GM18951 (cell line): Measurements from ENCODE around the gene FTCD.

Source experiments
- POLR2A ChIP-seq: IDR thresholded peaks from 4 replicates; pipeline ENCODE4 v1.6.1; 2011; ENCODE audit warnings: mild to moderate bottlenecking; ENCODE audit not compliant: insufficient read length, insufficient read depth; ENCODE audit errors: extremely low read depth
- in situ Hi-C: fragments of 300-500 bp; cut with MboI; formaldehyde crosslinking; loops from one replicate; pipeline ENCODE4 v1.12.0; 2022; ENCODE audit warnings: low sequenced_read_pairs, mixed read lengths, inconsistent platforms; ENCODE audit not compliant: unreplicated experiment

FTCD gene

GRCh38 chr21:46156678-46157077, 1.3 kb upstream of the FTCD start:
- TF ChIP-seq POLR2A, result no peak
- in situ Hi-C loops, result no loop called here

GRCh38 chr21:46156378-46156645, 933 bp upstream of the FTCD start:
- TF ChIP-seq POLR2A, result no peak
- in situ Hi-C loops, result no loop called here

- in situ Hi-C loops, result no loop called here
- TF ChIP-seq POLR2A, result no peak
Measured at GRCh38 chr21:46154955-46155513, 345 bp downstream of the FTCD start.

GRCh38 chr21:46154155-46154954, 1.0 kb downstream of the FTCD start:
- in situ Hi-C loops, result no loop called here
- no peak for TF ChIP-seq POLR2A

- in situ Hi-C loops, result no loop called here
- TF ChIP-seq POLR2A, result no peak
Measured at GRCh38 chr21:46153247-46154154, 1.9 kb downstream of the FTCD start.

- in situ Hi-C loops, result no loop called here
- TF ChIP-seq POLR2A, result no peak
Measured at GRCh38 chr21:46152927-46153246, 2.5 kb downstream of the FTCD start.

- in situ Hi-C loops, result no loop called here
- no peak for TF ChIP-seq POLR2A
Measured at GRCh38 chr21:46151989-46152926, 3.1 kb downstream of the FTCD start.

- in situ Hi-C loops, result no loop called here
- no peak for TF ChIP-seq POLR2A
Measured at GRCh38 chr21:46151261-46151988, 4.0 kb downstream of the FTCD start.

GRCh38 chr21:46150491-46151121, 4.8 kb downstream of the FTCD start:
- in situ Hi-C loops, result no loop called here
- no peak for TF ChIP-seq POLR2A

- TF ChIP-seq POLR2A, result no peak
- in situ Hi-C loops, result no loop called here
Measured at GRCh38 chr21:46150073-46150472, 5.3 kb downstream of the FTCD start.

- in situ Hi-C loops, result no loop called here
Measured at GRCh38 chr21:46149205-46149901, 6.0 kb downstream of the FTCD start.

More at GRCh38 chr21:46149205-46149901, 6.0 kb downstream of the FTCD start:
- TF ChIP-seq POLR2A, result no peak
